Measurements from ENCODE around the gene MICAL2. TPM values are rescaled to one million over a fixed set of nuclear protein-coding genes. Genes with fewer than 3 reads are reported as not detected.

Gene MICAL2
- total RNA-seq, 1 experiment from 2014 or later = 62.9 TPM

- no peak overlapping the region for H3K4me3 ChIP-seq (ENCODE audit: low read length)
- no peaks in the 10 kb centered on the region for H3K9me3 ChIP-seq (ENCODE audit: low read length)
- H3F3A ChIP-seq (ENCODE audit: low read length, unreplicated experiment) = no peaks in the 10 kb centered on the region
- H4K20me1 ChIP-seq (ENCODE audit: low read length) = no peaks in the 10 kb centered on the region
- no peaks in the 10 kb centered on the region for H3K79me2 ChIP-seq (ENCODE audit: low read length)
- no peak overlapping the region for H2AFZ ChIP-seq (ENCODE audit: low read length)
- CTCF ChIA-PET = no interaction called here
- TF ChIP-seq EZH2phosphoT487 (IDR thresholded peaks at IDR 0.05; ENCODE audit: borderline replicate concordance, low read length) (no peak), CTCF (conservative IDR thresholded peaks at IDR 0.05; ENCODE audit: low read depth, low read length) (no peak), EZH2 (IDR thresholded peaks at IDR 0.05; ENCODE audit: low read length, unreplicated experiment) (no peak)
- H3K36me3 ChIP-seq (ENCODE audit: low read depth, low read length) = peaks cover 60% of the 10 kb centered on the region
- BruUV-seq (replicated peaks) = no TSS peak
- no peak overlapping the region for H3K27ac ChIP-seq (ENCODE audit: low read length)
- peaks cover 33% of the 10 kb centered on the region for H3K4me1 ChIP-seq (ENCODE audit: insufficient read depth, low read length)
- POLR2A ChIA-PET (ENCODE audit: unreplicated experiment) = no interaction called here
- H3K9me2 ChIP-seq (replicated peaks; ENCODE audit: low read length) = no peaks in the 10 kb centered on the region
- H3K4me2 ChIP-seq (ENCODE audit: low read length) = no peak overlapping the region
- intact Hi-C loops (cut with micrococcal nuclease) = no loop called here
- ATAC-seq (no peak), DNase-seq (no peak)
- no peaks in the 10 kb centered on the region for H3K27me3 ChIP-seq (ENCODE audit: low read length)
- no peak overlapping the region for H3K9ac ChIP-seq (ENCODE audit: low read length)
Measured at GRCh38 chr11:12211331-12212065, 101.1 kb downstream of the MICAL2 start.

GRCh38 chr11:12212174-12212820 is 101.9 kb downstream of the MICAL2 start:
- ATAC-seq (no peak), DNase-seq (no peak)
- Histone ChIP-seq H3F3A (ENCODE audit: low read length, unreplicated experiment) (no peaks in the 10 kb centered on the region), H2AFZ (ENCODE audit: low read length) (no peak overlapping the region), H3K79me2 (ENCODE audit: low read length) (no peaks in the 10 kb centered on the region), H3K27ac (ENCODE audit: low read length) (no peak overlapping the region), H3K4me2 (ENCODE audit: low read length) (no peak overlapping the region), H4K20me1 (ENCODE audit: low read length) (no peaks in the 10 kb centered on the region), H3K9me2 (replicated peaks; ENCODE audit: low read length) (no peaks in the 10 kb centered on the region), H3K4me3 (ENCODE audit: low read length) (no peak overlapping the region), H3K36me3 (ENCODE audit: low read depth, low read length) (peaks cover 60% of the 10 kb centered on the region), H3K9ac (ENCODE audit: low read length) (no peak overlapping the region), H3K27me3 (ENCODE audit: low read length) (no peaks in the 10 kb centered on the region), H3K9me3 (ENCODE audit: low read length) (no peaks in the 10 kb centered on the region), H3K4me1 (ENCODE audit: insufficient read depth, low read length) (peaks cover 26% of the 10 kb centered on the region)
- TF ChIP-seq EZH2 (IDR thresholded peaks at IDR 0.05; ENCODE audit: low read length, unreplicated experiment) (no peak), EZH2phosphoT487 (IDR thresholded peaks at IDR 0.05; ENCODE audit: borderline replicate concordance, low read length) (no peak), CTCF (conservative IDR thresholded peaks at IDR 0.05; ENCODE audit: low read depth, low read length) (no peak)
- ChIA-PET POLR2A (ENCODE audit: unreplicated experiment) (no interaction called here), CTCF (no interaction called here)
- intact Hi-C loops (cut with micrococcal nuclease) = no loop called here
- no TSS peak for BruUV-seq (replicated peaks)

GRCh38 chr11:12212821-12213185 is 102.4 kb downstream of the MICAL2 start:
- ChIA-PET POLR2A (ENCODE audit: unreplicated experiment) (no interaction called here), CTCF (no interaction called here)
- H3K27ac ChIP-seq (ENCODE audit: low read length) = no peak overlapping the region
- H3K27me3 ChIP-seq (ENCODE audit: low read length) = no peaks in the 10 kb centered on the region
- no peaks in the 10 kb centered on the region for H3K79me2 ChIP-seq (ENCODE audit: low read length)
- intact Hi-C loops (cut with micrococcal nuclease) = no loop called here
- H3K9me3 ChIP-seq (ENCODE audit: low read length) = no peaks in the 10 kb centered on the region
- H3K4me3 ChIP-seq (ENCODE audit: low read length) = no peak overlapping the region
- no peaks in the 10 kb centered on the region for H3K9me2 ChIP-seq (replicated peaks; ENCODE audit: low read length)
- H2AFZ ChIP-seq (ENCODE audit: low read length) = no peak overlapping the region
- H3K9ac ChIP-seq (ENCODE audit: low read length) = no peak overlapping the region
- H3K36me3 ChIP-seq (ENCODE audit: low read depth, low read length) = peaks cover 61% of the 10 kb centered on the region
- H3F3A ChIP-seq (ENCODE audit: low read length, unreplicated experiment) = no peaks in the 10 kb centered on the region
- H4K20me1 ChIP-seq (ENCODE audit: low read length) = no peaks in the 10 kb centered on the region
- no TSS peak for BruUV-seq (replicated peaks)
- H3K4me2 ChIP-seq (ENCODE audit: low read length) = no peak overlapping the region
- no peak for DNase-seq
- H3K4me1 ChIP-seq (ENCODE audit: insufficient read depth, low read length) = peaks cover 21% of the 10 kb centered on the region
- TF ChIP-seq CTCF (conservative IDR thresholded peaks at IDR 0.05; ENCODE audit: low read depth, low read length) = no peak
- TF ChIP-seq EZH2 (IDR thresholded peaks at IDR 0.05; ENCODE audit: low read length, unreplicated experiment) = no peak
- TF ChIP-seq EZH2phosphoT487 (IDR thresholded peaks at IDR 0.05; ENCODE audit: borderline replicate concordance, low read length) = no peak
- ATAC-seq = no peak

Measured in PC-3 (cell line).